Pancreas (tissue), 10 donors: ENCODE data around the gene SEMA5A. TPM values are rescaled to one million over a fixed set of nuclear protein-coding genes. Genes with fewer than 3 reads are reported as not detected.

Experiments used
- ATAC-seq, 4 donors: fragments of 200-7000 bp; cut with Tn5 transposase; one replicate each; pipeline versions ENCODE4 v1.8.0 to v1.9.1; 2020; ENCODE audit warnings: mild to moderate bottlenecking in 4 of 4, moderate library complexity in 4 of 4
- DNase-seq, 6 donors: peaks; one replicate each; pipeline ENCODE4 v3.0.0-alpha.2; 2020
- FAIRE-seq: peaks from 2 replicates; lab custom pipeline; 2012; peaks lifted over from hg19 to GRCh38; lab: Jason Lieb, UNC
- H3K27ac ChIP-seq, 4 donors: fragments of 200-600 bp; sonication (generic); 1 replicate in 3 of 4; 2 replicates in 1 of 4; pipeline versions ENCODE4 v1.5.0 to v1.8.0; 2020
- H3K27me3 ChIP-seq, 4 donors: fragments of 200-600 bp; one replicate each; pipeline ENCODE4 v1.8.0; 2021
- H3K36me3 ChIP-seq, 3 donors: fragments of 200-600 bp; sonication (generic) in 1 of 3; one replicate each; pipeline versions ENCODE4 v1.5.0 to v1.8.0; 2020 to 2021
- H3K4me1 ChIP-seq, 3 donors: fragments of 200-600 bp; one replicate each; pipeline ENCODE4 v1.8.0; 2021
- H3K4me3 ChIP-seq, 4 donors: fragments of 200-600 bp; sonication (generic) in 2 of 4; one replicate each; pipeline versions ENCODE4 v1.5.0 to v1.8.0; 2020 to 2021
- H3K9me3 ChIP-seq, 4 donors: fragments of 200-600 bp; one replicate each; pipeline ENCODE4 v1.8.0; 2021
- CTCF ChIP-seq, 4 donors: fragments of 200-600 bp; sonication (generic) in 3 of 4; IDR thresholded peaks; one replicate each; pipeline versions ENCODE4 v1.5.0 to v1.8.0; 2021; ENCODE audit warnings: antibody characterized with exemption in 4 of 4
- WGBS, 2 donors: extraction: QIAGEN DNeasy Blood & Tissue Kit; methylation state at CpG; one replicate each; pipeline ENCODE4 v1.1.7; 2013; 5-methylcytosine and 5-hydroxymethylcytosine counted together
- intact Hi-C, 3 donors: fragments of 100-400 bp; cut with DNase I; formaldehyde crosslinking; loops; one replicate each; pipeline versions ENCODE4 v1.11.1 to v1.14.2; 2022
- polyA plus RNA-seq, 2 donors: library from polyadenylated mRNA; stranded (reverse); fragments of 200-250 nt; gene quantifications; one replicate each; pipeline ENCODE4 v1.2.3, GENCODE V29; 2013
- total RNA-seq, 6 donors: library from RNA; stranded (reverse); fragmentation: NEBNext Ultra II Directional in 4 of 6; extraction: Animal tissue kit (Norgen Biotek cat#: 25700) in 4 of 6; gene quantifications; one replicate each; pipeline versions ENCODE4 v1.2.1 to v1.2.4, GENCODE V29; 2021 to 2023
- donor health status: healthy with polysubstance abuse.
- donor health status: DM: no; HTN: no; CAD: no; lungs with moderate emphysema.
- donor health status: DM: no; HTN: no; CAD: no.
- donor health status: control.
- donor health status: control.
- donor health status: Bipolar disorder and iron deficiency.
- donor health status: DM: yes; HTN: yes; CAD: no.
- donor health status: DM: no; HTN: no; CAD: no.
- donor health status: DM: no; HTN: no; CAD: no.
- donor health status: DM: yes; HTN: yes; CAD: no.

SEMA5A gene
- total and polyA plus RNA-seq, 8 donors = 0.91 to 14.0 (median 6.4) TPM

GRCh38 chr5:9490494-9491097 lies 55.3 kb downstream of the SEMA5A start:
- intact Hi-C loops = no loop called here
- no peak for DNase-seq
- 94 to 97% methylated on average over 2 of the region's 2 CpGs for WGBS, 2 donors
- no peak for TF ChIP-seq CTCF (IDR thresholded peaks at IDR 0.05)
- H3K4me3 ChIP-seq = no peak overlapping the region
- no peaks in the 10 kb centered on the region for H3K4me1 ChIP-seq
- ATAC-seq = no peak
- FAIRE-seq = no peak
- no peak overlapping the region for H3K27ac ChIP-seq
- no peaks in the 10 kb centered on the region for H3K36me3 ChIP-seq
- no peaks in the 10 kb centered on the region for H3K9me3 ChIP-seq
- H3K27me3 ChIP-seq = no peaks in the 10 kb centered on the region

GRCh38 chr5:9483779-9484178 lies 62.1 kb downstream of the SEMA5A start:
- Histone ChIP-seq H3K4me3 (no peak overlapping the region), H3K9me3 (no peaks in the 10 kb centered on the region), H3K36me3 (no peaks in the 10 kb centered on the region), H3K27me3 (no peaks in the 10 kb centered on the region), H3K27ac (no peak overlapping the region), H3K4me1 (no peaks in the 10 kb centered on the region)
- ATAC-seq (no peak), FAIRE-seq (no peak), DNase-seq (no peak)
- intact Hi-C loops = no loop called here
- WGBS, 2 donors = 89 to 92% methylated on average over 3 of the region's 3 CpGs
- TF ChIP-seq CTCF (IDR thresholded peaks at IDR 0.05) = no peak

- 78 to 90% methylated on average over 3 of the region's 3 CpGs for WGBS, 2 donors
- ATAC-seq (no peak), DNase-seq (no peak), FAIRE-seq (no peak)
- no peaks in the 10 kb centered on the region for H3K4me1 ChIP-seq
- H3K4me3 ChIP-seq = no peak overlapping the region
- TF ChIP-seq CTCF (IDR thresholded peaks at IDR 0.05) = no peak
- intact Hi-C loops = no loop called here
- no peaks in the 10 kb centered on the region for H3K27me3 ChIP-seq
- H3K9me3 ChIP-seq = no peaks in the 10 kb centered on the region
- H3K27ac ChIP-seq = no peak overlapping the region
- no peaks in the 10 kb centered on the region for H3K36me3 ChIP-seq
These were observed 62.6 kb downstream of the SEMA5A start for GRCh38 chr5:9483243-9483642.

- DNase-seq (no peak), ATAC-seq (no peak), FAIRE-seq (no peak)
- H3K4me1 ChIP-seq = no peaks in the 10 kb centered on the region
- H3K4me3 ChIP-seq = no peak overlapping the region
- H3K27me3 ChIP-seq = no peaks in the 10 kb centered on the region
- no peaks in the 10 kb centered on the region for H3K36me3 ChIP-seq
- WGBS, 2 donors = 95 to 96% methylated on average over 2 of the region's 2 CpGs
- intact Hi-C loops = no loop called here
- no peak overlapping the region for H3K27ac ChIP-seq
- no peak for TF ChIP-seq CTCF (IDR thresholded peaks at IDR 0.05)
- H3K9me3 ChIP-seq = no peaks in the 10 kb centered on the region
These were observed 63.5 kb downstream of the SEMA5A start for GRCh38 chr5:9482381-9482780.

GRCh38 chr5:9480499-9480898 lies 65.4 kb downstream of the SEMA5A start:
- H3K4me1 ChIP-seq = no peaks in the 10 kb centered on the region
- DNase-seq (no peak), FAIRE-seq (no peak), ATAC-seq (no peak)
- no peak overlapping the region for H3K4me3 ChIP-seq
- no peaks in the 10 kb centered on the region for H3K9me3 ChIP-seq
- no peaks in the 10 kb centered on the region for H3K36me3 ChIP-seq
- intact Hi-C loops = no loop called here
- no peak overlapping the region for H3K27ac ChIP-seq
- 76 to 80% methylated on average over 3 of the region's 3 CpGs for WGBS, 2 donors
- TF ChIP-seq CTCF (IDR thresholded peaks at IDR 0.05) = no peak
- no peaks in the 10 kb centered on the region for H3K27me3 ChIP-seq
